Measurements from ENCODE around the gene PAPOLB.
"Not testable (repeated sequence)": the region's sequence is repeated elsewhere in the genome, so short reads cannot be mapped to it uniquely, and the experiment has no call there.

PAPOLB gene

DNA sequence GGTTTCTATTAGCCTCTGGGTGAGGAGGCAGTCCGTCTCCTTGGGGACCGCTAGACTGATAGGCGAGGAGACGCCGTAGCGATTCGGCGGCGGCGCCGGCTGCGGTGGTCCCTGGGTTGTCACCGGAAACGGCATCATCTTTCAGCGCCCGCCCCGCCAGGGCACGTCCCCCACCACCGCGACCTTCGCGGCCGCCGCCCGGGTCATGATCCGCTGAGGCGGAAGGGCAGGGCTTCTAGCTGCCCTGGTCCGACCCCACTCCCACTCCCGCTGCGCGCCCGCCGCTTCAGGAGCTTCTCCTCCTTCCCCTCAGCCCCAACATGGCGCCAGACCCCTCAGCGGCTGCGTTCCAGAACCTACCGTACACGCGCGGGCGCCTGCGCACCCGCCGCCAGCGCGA lies at the start of gene PAPOLB:
Gene PAPOLB (minus strand): TSS at position 358 of the 400 bp plus-strand sequence. CDS start 220 bp downstream, at position 138.
- DNase-seq = peak in 1 of 2 experiments; percentile 5

DNA sequence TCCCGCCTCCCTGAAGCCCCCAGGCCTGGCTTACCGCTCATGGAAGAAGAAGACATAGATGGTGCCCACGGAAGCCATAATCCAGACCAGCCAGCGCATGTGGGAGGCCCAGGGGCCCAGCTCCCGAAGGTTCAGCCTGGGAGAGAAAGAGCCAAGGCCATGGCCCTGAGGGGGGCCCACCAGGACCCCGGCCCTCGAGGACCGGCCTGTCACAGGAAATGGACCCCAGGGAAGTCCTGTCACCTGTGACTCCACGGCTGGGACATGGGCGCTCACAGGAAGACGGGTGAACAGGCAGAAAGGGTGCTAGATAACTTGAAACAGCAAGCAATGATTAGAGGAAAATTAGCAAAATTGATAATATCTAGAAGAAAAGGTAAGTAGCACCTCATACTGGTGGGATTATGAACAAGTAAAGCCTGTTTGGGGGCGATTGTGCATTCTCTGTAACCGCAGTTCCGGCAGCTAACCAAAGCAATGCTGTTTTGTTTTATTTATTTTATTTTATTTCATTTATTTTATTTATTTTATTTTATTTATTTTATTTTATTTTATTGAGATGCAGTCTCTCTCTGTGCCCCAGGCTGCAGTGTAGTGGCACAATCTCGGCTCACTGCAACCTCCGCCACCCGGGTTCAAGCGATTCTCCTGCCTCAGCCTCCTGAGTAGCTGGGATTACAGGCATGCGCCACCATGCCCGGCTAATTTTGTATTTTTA lies 49.4 kb upstream of the PAPOLB start:
- no peak for DNase-seq

DNA sequence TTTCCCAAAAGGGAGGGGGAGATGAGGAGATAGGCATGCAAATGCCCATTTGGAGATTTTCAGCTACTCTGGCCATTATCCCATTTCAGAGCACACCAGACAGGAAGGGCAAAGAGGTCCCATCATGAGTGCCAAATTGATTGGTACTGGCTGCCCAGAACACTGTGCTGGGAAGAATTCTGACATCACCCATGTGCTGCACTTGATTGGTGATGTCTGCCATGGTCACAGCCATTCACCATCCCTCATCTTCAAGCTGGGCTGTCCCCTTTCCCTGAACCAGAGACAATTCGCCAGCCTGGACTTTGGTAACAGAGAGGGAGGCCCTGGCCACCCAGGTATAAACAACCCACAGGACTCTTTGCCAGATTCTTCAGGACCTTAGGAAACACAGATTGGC lies 44.9 kb upstream of the PAPOLB start:
- DNase-seq = no peak

DNA sequence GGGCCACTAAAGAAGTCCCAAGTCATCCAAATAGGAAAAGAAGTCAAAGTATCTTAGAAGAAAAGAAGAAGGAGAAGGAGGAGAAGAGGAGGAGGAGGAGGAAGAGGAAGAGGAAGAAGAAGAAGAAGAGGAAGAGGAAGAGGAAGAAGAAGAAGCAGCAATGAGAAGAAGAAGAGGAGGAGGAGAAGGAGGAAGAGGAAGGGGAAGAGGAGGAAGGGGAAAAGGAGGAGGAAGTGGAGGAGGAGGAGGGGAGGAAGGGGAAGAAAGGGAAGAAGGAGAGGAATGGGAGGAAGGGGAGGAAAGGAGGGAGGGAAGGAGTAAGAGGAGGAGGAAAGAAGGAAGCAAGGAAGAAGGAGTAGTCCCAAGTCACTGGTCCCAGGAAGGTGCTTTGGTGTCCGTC lies 43.3 kb upstream of the PAPOLB start:
- no peak for DNase-seq

DNA sequence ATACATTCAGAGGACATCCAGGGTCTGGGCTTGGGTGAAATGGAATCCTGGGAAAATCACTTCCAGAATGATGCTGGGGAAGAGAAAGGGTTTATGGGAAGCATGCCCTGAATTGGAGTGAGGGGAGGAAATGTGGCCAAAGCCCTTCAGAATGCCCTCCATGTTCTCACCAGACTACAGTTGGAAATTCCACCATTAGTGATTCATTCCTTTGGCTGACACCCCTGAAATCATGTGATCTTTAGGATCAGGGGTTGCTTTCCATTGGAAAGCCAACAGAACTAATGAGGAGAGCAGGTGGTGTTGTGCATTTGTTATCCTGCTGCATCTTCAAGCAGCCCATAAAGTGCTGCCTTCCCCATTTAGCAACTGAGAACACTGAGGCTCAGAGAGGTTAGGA lies 42.5 kb upstream of the PAPOLB start:
- DNase-seq = no peak

DNA sequence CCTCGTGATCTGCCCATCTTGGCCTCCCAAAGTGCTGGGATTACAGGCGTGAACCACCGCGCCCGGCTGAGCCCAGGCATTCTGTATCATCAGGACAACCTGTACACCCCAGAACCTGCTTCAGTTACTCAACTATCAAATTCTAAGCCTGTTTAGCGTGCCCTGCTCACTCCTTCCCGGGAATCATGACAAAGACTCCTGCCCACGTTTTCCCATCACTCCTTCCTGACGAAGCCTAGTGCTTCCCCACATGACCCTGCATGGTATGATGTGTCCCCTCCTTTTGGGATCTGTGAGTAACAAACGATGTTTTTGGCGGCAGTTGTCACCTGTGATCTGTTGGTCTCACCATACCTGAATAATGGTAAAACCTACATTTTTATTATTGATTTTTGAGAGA lies 33.9 kb upstream of the PAPOLB start:
- DNase-seq = no peak

DNA sequence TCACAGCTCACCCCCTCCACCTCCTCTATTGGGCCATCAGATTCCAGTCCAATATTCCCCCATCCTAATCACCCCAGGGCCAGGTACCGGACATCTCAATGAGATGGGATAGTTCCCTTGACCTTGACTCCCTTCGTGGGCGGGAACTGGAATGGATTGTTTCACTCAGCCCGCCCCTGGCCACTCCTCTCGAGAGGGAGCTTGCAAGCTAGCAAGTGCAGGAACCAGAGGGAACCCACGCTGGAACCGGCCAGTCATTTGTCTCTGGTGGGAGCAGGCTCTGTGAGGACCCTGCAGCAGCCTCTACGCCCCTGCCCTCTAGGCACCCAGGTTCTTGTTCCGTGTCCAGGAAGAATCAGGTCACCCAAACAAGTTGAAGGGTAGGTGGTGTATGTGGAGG lies 32.7 kb upstream of the PAPOLB start:
- no peak for DNase-seq

DNA sequence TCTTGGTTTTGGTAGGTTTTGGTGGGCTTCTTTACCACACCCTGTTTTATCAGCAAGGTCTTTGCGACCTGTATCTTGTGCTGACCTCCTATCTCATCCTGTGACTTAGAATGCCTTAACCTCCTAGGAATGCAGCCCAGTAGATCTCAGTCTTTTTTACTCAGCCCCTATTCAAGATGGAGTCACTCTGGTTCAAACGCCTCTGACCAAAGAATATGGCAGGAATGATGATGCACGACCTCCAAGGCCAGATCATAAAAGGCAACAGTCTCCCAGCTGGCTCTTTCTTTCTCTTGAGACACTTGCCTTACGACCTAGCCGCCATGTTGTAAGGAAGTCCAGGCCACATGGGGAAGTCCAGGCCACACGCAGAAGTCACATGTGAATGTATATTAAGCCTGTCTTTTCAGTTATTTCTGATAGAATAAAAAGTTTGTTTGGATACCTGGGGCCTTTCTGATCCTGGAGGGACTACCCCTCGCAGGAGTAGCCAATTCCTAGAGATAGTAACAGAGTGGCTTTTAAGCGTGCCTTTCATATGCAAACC lies 32.2 kb upstream of the PAPOLB start:
- no peak for DNase-seq

DNA sequence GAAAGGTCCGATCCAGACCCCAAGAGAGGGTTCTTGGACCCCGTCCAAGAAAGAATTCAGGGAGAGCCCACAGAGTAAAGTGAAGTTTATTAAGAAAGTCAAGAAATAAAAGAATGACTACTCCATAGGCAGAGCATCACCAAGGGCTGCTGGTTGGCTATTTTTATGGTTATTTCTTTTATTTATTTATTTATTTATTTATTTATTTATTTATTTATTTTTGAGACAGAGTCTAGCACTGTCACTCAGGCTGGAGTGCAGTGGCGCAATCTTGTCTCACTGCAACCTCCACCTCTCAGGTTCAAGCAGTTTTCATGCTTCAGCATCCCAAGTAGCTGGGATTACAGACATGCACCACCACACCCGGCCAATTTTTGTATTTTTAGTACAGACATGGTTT lies 31.4 kb upstream of the PAPOLB start:
- DNase-seq = not testable (repeated sequence)

DNA sequence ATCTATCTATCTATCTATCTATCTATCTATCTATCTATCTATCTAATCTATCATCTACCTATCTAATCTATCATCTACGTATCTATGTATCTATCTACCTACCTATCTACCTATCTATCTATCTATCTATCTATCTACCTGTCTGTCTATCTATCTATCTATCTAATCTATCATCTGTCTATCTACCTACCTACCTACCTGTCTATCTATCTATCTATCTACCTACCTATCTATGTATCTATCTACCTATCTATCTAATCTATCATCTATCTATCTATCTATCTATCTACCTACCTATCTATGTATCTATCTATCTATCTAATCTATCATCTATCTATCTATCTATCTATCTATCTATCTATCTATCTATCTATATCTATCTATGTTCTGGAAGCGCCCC lies 29.7 kb upstream of the PAPOLB start:
- not testable (repeated sequence) for DNase-seq

DNA sequence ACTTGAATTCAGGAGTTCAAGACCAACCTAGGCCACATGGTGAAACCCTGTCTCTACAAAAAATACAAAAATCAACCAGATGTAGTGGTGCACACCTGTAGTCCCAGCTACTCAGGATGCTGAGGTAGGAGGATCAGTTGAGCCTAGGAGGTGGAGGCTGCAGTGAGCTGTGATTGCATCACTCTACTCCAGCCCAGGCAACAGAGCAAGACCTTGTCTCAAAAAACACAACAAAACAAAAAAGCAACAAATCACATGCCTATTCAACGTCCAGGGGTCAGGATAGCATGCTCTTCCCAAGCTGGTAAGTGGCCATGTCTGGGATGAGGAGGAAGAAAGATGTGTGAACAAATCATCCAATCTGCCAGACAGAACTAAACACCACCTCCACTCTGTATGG lies 27.9 kb upstream of the PAPOLB start:
- no peak for DNase-seq

DNA sequence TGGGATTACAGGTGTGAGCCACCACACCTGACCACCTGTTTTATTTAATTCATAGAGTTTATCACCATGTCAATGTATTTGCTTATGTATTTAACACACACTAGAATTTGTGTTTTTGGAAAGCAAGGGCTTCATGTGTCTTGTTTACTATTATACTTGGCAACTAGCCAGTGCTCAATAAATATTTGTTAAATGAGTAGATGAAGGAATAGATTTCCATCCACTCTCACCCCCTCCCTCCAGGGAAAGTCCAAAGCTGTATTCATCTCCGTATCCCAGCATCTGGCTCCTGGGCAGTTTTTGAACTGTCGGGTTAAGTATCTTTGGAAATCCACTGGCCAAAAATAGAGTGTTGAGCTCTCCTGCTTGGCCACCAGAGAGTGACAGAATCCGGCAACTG lies 26.3 kb upstream of the PAPOLB start:
- no peak for DNase-seq

DNA sequence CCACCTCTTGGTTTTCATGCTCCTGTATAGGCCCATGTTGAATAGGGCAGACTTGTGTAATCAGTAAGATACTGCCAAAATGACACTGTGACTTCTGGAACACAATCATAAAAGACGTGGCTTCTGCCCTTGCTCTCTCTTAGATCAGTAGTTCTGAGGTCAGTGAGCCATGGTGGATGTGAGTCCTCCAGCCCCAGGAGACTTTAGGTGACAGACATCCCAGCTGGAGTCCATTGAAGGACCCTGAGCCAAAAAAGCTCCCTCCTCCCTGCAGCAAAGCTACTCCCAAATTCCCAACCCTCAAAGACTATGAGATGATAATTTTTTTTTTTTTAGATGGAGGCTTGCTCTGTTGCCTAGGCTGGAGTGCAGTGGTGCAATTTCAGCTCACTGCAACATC lies 24.8 kb upstream of the PAPOLB start:
- DNase-seq = no peak

DNA sequence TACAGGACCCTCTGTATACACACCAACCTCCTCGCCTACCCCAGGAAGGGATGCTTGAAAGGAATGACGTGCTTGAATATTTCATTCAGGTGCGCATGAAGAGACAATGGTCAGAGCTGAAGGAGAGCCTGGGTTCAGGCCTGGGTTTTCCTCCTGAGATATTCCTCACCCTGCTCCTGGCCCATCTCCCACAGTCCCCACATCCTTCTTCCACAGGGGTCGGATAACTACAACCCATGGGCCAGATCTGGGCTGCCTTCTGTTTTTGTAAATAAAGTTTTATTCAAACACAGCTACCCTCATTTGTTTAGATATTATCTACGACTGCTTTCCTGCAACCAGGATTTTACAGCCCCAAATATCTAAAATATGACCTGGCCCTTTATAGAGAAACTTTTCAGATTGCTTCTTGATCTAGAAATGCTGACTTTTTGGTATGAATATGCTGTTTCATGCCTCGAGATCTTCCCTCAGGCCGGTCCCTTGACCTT lies 23.5 kb upstream of the PAPOLB start:
- no peak for DNase-seq

DNA sequence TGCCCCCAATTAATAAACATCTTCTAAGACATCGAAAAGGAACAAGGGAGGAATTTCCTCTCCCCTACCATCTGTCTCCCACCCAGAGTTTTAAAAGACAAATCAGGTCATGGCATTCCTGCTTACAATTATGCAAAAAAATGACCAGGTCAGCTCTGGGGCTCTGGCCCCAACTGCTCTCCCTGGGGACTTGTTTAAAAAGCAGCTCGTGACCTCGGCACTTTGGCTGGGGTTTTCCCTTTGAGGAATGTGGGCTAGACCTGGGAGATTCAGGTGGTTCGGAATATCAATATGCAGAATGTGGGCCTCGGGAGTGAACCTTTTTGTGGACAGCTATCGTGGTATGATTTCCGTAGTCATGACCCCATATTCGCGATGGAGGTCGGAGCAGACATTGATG lies 22.3 kb upstream of the PAPOLB start:
- no peak for DNase-seq

DNA sequence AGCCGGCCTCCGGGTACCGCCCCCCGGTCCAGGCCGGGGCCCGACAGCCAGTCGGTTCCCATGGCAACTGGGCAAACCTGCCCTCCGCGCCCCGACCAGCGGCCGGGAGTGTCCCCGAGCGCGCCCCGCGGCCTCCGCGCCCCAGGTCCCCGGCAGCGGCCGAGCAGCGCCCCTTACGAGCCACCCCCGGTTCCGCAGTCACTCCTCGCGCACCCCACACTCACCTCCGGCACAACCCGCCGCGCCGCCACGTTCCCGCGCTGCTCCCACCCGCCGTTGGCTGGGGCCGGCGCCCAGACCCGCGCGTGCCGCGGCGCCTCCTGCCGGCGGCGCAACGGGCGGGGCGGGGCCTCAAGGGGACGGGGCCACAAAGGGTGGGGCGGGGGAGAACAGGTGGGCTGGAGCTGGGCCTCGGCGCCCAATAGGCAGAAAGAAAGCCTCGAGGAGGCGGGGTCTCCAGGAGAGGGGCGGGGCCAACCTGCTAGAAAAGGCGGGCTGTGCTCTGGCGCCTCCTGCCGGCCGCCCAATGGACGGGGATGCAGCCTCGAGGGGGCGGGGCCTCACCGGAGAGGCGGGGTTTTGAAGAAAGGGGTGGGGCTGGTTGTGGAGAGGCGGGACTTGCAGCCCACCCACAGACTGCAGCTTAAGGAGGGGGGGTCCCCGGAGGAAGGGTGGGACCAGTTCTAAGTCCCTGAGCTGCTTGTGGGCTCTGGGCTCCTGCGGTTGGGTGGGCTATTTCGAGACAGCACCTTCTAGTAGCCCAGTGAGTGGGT lies 21.7 kb upstream of the PAPOLB start, which contains the start of gene RADIL:
Gene RADIL (minus strand): TSS at position 345 of the 773 bp plus-strand sequence. CDS start 5,577 bp downstream, outside the sequence.
- DNase-seq = peak; percentile 94

DNA sequence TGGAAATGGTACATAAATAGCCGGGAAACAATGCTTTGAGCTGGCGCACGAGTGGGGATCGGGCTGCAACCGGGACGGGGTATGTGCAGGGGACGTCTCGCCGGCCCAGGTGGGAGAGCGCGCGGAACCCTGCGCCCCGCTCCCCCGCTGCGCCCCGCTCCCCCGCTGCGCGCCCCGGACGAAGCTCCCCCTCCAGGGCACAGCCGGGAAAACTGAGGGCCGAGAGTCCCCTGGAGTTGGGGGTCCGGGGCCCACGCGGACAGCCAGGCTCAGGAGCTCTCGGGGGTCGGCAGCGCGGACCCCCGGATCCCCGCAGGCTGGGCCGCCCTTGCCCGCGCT lies 21.2 kb upstream of the PAPOLB start:
- peak in 1 of 2 experiments; percentile 5 for DNase-seq

DNA sequence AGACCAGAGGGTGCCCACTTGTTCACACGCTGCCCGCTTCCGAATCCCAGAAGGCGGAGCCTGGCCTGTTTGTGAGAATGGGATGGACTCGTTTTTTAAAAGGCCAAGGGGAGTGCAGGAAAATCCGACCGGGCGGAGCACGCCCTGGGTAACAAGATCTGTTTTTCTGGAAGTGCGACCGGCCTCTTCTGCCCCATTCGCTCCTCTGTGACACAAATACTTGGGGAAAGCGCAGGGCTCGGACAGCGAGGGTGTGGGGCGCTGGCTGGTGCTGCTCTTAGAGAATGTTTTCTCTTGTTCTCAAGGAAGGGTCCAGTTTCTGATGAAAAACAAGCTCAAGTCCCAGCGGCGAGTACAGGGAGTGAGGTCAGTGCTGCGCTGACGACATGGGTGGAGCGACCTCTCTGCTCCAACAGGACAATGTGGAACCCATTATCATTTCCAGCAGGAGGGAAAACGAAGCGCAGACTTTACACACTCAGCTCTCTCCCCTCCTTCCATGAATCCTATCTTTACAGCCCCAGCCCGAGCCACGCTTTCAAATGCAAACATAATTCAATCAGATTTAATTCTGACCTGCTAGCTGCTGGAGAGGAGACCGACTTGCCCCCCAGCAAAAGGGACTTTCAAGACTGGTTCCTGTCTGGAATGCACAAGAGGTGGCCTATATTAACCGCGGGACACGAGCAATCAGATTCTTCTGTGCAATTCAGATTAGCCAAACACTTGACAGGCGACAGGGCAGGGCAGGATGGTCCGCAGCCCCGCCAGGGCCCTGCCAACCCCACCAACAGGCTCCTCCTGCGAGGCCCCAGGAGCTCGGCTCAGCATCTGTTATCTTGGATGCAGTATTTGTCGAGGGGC lies 20.6 kb upstream of the PAPOLB start:
- DNase-seq = peak in 1 of 2 experiments; percentile 4

DNA sequence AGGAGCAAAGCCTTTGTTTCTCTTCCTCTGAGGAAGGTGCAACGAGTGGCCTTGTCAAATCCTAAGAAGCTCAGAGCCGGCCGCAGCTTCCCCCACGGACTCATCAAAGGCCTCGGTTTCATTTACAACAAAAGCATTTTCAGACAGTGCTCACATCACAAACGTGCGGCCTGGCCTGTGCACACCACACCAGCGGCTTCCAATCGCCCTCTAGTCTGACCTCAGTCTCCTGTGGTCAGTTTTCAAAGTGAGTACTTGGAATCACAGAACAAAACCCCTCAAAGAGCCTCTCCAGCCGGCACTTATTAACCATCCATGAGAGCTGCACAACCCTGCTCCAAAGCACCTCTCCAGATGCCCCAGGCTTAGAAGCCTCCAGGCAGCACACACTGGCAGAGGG lies 18.4 kb upstream of the PAPOLB start:
- DNase-seq = no peak

DNA sequence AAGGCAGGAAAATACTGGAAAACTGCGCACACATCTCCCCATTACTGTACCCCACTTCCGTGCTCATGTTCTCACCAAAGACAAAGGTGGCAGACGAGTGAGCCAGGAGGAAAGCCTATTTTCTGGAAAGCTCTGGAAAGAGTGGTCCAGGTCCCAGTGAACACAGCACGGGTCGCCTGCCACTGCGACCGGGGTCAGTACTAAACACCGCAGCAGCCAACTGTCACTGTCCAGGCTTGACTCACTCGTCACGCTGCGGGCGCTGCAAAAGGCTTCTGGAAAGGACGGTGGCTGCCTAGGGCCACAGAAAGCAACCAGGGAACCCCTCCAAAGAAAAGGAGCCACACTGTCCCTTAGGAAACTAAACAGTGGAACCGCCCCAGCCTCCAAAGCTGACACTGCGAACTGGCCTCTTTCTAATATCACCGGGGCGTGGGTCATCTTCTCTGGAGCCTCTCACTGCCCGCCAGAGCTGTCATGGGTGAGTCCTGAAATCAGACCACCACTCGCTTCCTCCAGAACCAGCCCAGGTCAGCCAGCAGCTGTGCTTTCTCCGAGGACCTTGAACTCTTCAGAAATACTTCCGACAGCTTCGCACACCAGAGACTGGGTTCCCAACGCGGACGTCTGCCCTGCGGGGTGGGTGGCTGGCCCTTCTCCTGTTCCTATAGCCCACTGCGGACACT lies 17.7 kb upstream of the PAPOLB start:
- no peak for DNase-seq

DNA sequence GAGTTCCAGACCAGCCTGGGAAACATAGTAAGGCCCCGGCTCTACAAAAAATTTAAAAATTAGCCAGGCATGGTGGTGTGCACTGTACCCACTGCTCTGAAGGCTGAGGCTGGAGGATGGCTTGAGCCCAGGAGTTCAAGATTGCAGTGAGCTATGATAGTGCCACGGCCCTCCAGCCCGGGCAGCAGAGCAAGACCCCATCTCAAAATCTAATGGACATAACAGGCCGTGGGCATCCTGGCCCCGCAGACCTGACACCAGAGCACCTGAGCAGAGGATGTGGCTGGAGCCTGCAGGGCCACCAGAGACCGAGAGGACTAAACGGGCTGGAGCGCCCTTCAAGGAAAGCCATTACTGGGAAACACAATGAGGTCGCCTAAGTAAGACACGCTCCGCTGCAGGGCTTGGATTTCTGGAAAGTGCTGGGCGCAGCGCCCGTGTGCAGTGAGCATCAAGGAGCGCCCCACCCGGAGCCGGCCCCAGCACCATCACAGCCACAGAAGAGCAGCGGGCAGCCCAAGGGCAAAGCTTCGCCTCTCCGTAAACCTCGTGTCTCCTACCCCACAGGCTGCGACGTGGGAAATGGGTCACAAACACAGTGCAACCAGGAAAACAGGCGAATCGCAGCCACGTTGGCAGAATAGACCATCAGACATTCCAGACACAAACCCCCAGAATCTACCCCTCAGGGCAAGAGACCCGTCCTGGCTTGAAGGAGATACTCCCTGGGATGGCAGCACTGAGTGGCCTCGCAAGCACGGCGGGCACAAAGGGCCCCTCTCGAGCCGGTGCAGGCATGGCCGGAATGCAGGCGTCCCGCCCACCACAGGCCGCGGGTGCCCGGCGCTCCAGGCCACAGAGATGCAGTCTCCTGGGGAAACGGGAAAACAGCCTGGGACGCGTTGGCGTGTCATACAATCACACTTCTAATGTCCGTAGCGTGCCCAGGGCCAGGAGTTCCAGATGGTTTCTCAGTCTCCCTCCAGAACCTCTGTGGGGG lies 16.8 kb upstream of the PAPOLB start:
- no peak for DNase-seq
